ENCODE results near the gene ADSS2. TPM values are rescaled to one million over a fixed set of nuclear protein-coding genes. Genes with fewer than 3 reads are reported as not detected.
"Not testable (repeated sequence)": the region's sequence is repeated elsewhere in the genome, so short reads cannot be mapped to it uniquely, and the experiment has no call there.

The ADSS2 gene
- total RNA-seq: 10 to 100 TPM; 50.2 to 56.0 TPM

- ATAC-seq: no peak
- TF ChIP-seq CTCF (IDR thresholded peaks at IDR 0.05): no peak
- Mint-ChIP-seq H3K4me3 (peak within 1 kb of the TSS; percentile 89), H3K36me3 (ENCODE audit: low read depth) (peaks cover 29% of the 10 kb centered on the region), H3K4me1 (ENCODE audit: low read depth) (peaks cover 41% of the 10 kb centered on the region), H3K27me3 (no peaks in the 10 kb centered on the region), H3K9me3 (no peaks in the 10 kb centered on the region), H3K27ac (peak within 1 kb of the TSS; percentile 98)
- ChIA-PET CTCF (no interaction called here), POLR2A (interaction anchor here (0.8 to 1.3 kb wide), 7 partner anchors 9 to 412 kb away, joined by 3 to 5 read pairs (median 4); partner anchors contain the start of gene HNRNPU)
- intact Hi-C loops (cut with micrococcal nuclease): loop anchor here (5.0 kb wide), 1 partner anchor 201 kb away; the partner anchor contains the start of gene DESI2
- DNase-seq: no peak
These were observed at the start of gene ADSS2 for GRCh38 chr1:244451539-244451950. TSS of gene ADSS2 (minus strand) at chr1:244451909. CDS start at chr1:244451817, 92 bp downstream.

- H3K4me3 Mint-ChIP-seq; H3K27ac Mint-ChIP-seq; H3K36me3 Mint-ChIP-seq (ENCODE audit: low read depth); POLR2A ChIA-PET; intact Hi-C loops (cut with micrococcal nuclease); H3K4me1 Mint-ChIP-seq (ENCODE audit: low read depth); H3K27me3 Mint-ChIP-seq; DNase-seq; H3K9me3 Mint-ChIP-seq; ATAC-seq; CTCF ChIA-PET: not testable (repeated sequence)
These were observed 48.8 kb upstream of the ADSS2 start for GRCh38 chr1:244500515-244500914.

- H3K27ac Mint-ChIP-seq; ATAC-seq; POLR2A ChIA-PET; H3K36me3 Mint-ChIP-seq (ENCODE audit: low read depth); DNase-seq; H3K27me3 Mint-ChIP-seq; H3K4me1 Mint-ChIP-seq (ENCODE audit: low read depth); intact Hi-C loops (cut with micrococcal nuclease); H3K9me3 Mint-ChIP-seq; H3K4me3 Mint-ChIP-seq: not testable (repeated sequence)
- CTCF ChIA-PET: interaction anchor here (0.8 kb wide), 1 partner anchor 420 kb away, joined by 3 read pairs; no protein-coding TSS in a partner anchor
These were observed 47.8 kb upstream of the ADSS2 start for GRCh38 chr1:244499484-244499883.

GRCh38 chr1:244497805-244498204 lies 46.1 kb upstream of the ADSS2 start:
- H3K27ac Mint-ChIP-seq: no peak overlapping the region
- H3K9me3 Mint-ChIP-seq: peaks cover 9% of the 10 kb centered on the region
- intact Hi-C loops (cut with micrococcal nuclease): no loop called here
- CTCF ChIA-PET: no interaction called here
- DNase-seq (no peak), ATAC-seq (no peak)
- H3K36me3 Mint-ChIP-seq (ENCODE audit: low read depth): peaks cover 3% of the 10 kb centered on the region
- no peak overlapping the region for H3K4me3 Mint-ChIP-seq
- POLR2A ChIA-PET: no interaction called here
- H3K4me1 Mint-ChIP-seq (ENCODE audit: low read depth): no peaks in the 10 kb centered on the region
- H3K27me3 Mint-ChIP-seq: no peaks in the 10 kb centered on the region
- no peak for TF ChIP-seq CTCF (IDR thresholded peaks at IDR 0.05)

GRCh38 chr1:244496186-244496585 lies 44.5 kb upstream of the ADSS2 start:
- peaks cover 3% of the 10 kb centered on the region for H3K36me3 Mint-ChIP-seq (ENCODE audit: low read depth)
- no peak for DNase-seq
- no peaks in the 10 kb centered on the region for H3K4me1 Mint-ChIP-seq (ENCODE audit: low read depth)
- H3K27me3 Mint-ChIP-seq: no peaks in the 10 kb centered on the region
- intact Hi-C loops (cut with micrococcal nuclease): no loop called here
- POLR2A ChIA-PET: no interaction called here
- no peak overlapping the region for H3K27ac Mint-ChIP-seq
- CTCF ChIA-PET: no interaction called here
- H3K9me3 Mint-ChIP-seq: peaks cover 9% of the 10 kb centered on the region
- no peak for TF ChIP-seq CTCF (IDR thresholded peaks at IDR 0.05)
- ATAC-seq: no peak
- no peak overlapping the region for H3K4me3 Mint-ChIP-seq

- CTCF ChIA-PET: no interaction called here
- ATAC-seq (no peak), DNase-seq (no peak)
- no peaks in the 10 kb centered on the region for H3K9me3 Mint-ChIP-seq
- H3K4me1 Mint-ChIP-seq (ENCODE audit: low read depth): no peaks in the 10 kb centered on the region
- H3K4me3 Mint-ChIP-seq: no peak overlapping the region
- POLR2A ChIA-PET: interaction anchor here (0.6 kb wide), 1 partner anchor 51 kb away, joined by 3 read pairs; no protein-coding TSS in a partner anchor
- no peak for TF ChIP-seq CTCF (IDR thresholded peaks at IDR 0.05)
- no peak overlapping the region for H3K27ac Mint-ChIP-seq
- intact Hi-C loops (cut with micrococcal nuclease): no loop called here
- H3K36me3 Mint-ChIP-seq (ENCODE audit: low read depth): peaks cover 2% of the 10 kb centered on the region
- H3K27me3 Mint-ChIP-seq: no peaks in the 10 kb centered on the region
These were observed 42.9 kb upstream of the ADSS2 start for GRCh38 chr1:244494653-244495052.

- H3K9me3 Mint-ChIP-seq; H3K27me3 Mint-ChIP-seq; CTCF ChIA-PET; H3K27ac Mint-ChIP-seq; H3K36me3 Mint-ChIP-seq (ENCODE audit: low read depth); intact Hi-C loops (cut with micrococcal nuclease); H3K4me1 Mint-ChIP-seq (ENCODE audit: low read depth); POLR2A ChIA-PET; DNase-seq; ATAC-seq; H3K4me3 Mint-ChIP-seq: not testable (repeated sequence)
These were observed 33.3 kb upstream of the ADSS2 start for GRCh38 chr1:244484971-244485370.
